ENCODE results near the gene TAF11L4. TPM values are rescaled to one million over a fixed set of nuclear protein-coding genes. Genes with fewer than 3 reads are reported as not detected.
"Not testable (repeated sequence)": the region's sequence is repeated elsewhere in the genome, so short reads cannot be mapped to it uniquely, and the experiment has no call there.

TAF11L4 gene
- total RNA-seq: not detected

DNA sequence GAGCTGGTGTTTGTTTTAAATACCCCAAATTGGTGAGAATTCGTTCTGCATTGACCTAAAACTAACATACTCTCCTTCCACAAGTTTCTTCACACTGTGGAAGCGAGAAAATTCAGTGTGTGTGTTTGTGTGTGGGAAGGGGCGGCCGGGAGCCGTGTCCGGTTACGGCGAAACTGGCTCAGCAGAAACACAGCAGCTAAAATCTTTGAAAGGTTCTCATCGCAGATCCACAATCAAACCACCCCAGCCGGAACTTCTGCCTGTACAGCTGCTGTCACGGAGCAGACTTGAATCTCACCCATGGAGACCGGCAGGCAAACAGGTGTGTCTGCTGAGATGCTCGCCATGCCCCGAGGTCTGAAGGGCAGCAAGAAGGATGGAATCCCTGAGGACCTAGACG lies at the start of gene TAF11L4:
Gene TAF11L4, plus strand, starts transcription at position 301 of the 400 bp plus-strand sequence.
- POLR2A ChIA-PET: not testable (repeated sequence)

DNA sequence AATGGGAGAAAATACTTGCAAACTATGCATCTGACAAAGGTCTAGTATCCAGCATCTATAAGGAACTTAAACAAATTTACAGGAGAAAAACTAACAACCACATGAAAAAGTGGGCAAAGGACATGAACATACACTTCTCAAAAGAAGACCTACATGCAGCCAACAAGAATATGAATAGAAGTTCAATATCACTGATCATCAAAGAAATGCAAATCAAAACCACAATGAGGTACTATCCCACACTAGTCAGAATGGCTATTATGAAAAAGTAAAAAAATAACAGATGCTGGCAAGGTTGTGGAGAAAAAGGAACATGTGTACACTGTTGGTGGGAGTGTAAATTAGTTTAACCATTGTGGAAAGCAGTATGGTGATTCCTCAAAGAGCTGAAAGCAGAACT lies 46.5 kb upstream of the TAF11L4 start:
- H3K27me3 Mint-ChIP-seq; DNase-seq; H3K4me3 Mint-ChIP-seq; POLR2A ChIA-PET; CTCF ChIA-PET; H3K4me1 Mint-ChIP-seq; H3K36me3 Mint-ChIP-seq (ENCODE audit: low read depth); H3K9me3 Mint-ChIP-seq; H3K27ac Mint-ChIP-seq: not testable (repeated sequence)

More for the DNA sequence above, at the start of gene TAF11L4:
- H3K4me3 Mint-ChIP-seq; H3K9me3 Mint-ChIP-seq; H3K27me3 Mint-ChIP-seq; CTCF ChIA-PET; DNase-seq; H3K4me1 Mint-ChIP-seq; H3K36me3 Mint-ChIP-seq (ENCODE audit: low read depth); H3K27ac Mint-ChIP-seq: not testable (repeated sequence)

DNA sequence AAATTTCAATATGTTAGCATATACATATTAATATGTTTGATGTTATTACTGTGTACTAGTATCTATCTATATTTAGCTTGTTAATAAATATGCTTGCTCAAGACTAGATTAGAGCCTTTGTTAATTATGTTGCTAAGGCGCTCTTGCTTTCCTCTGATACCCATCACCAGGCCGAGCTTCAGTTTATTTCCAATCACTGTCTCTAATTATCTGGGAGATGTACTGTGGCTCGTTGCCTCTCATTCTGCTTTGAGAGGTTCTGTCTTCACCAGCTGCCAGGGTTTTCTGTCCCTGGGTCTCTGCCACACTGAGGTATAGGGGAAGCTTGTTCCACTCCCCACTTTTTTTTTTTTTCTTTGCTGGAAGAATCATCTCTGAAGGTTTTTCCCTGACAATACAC lies 44.6 kb upstream of the TAF11L4 start:
- CTCF ChIA-PET: no interaction called here
- Mint-ChIP-seq H3K4me1 (no peaks in the 10 kb centered on the region), H3K27ac (no peak overlapping the region), H3K27me3 (no peaks in the 10 kb centered on the region), H3K4me3 (no peak overlapping the region), H3K9me3 (peaks cover 3% of the 10 kb centered on the region), H3K36me3 (ENCODE audit: low read depth) (no peaks in the 10 kb centered on the region)
- POLR2A ChIA-PET: no interaction called here
- no peak for DNase-seq

DNA sequence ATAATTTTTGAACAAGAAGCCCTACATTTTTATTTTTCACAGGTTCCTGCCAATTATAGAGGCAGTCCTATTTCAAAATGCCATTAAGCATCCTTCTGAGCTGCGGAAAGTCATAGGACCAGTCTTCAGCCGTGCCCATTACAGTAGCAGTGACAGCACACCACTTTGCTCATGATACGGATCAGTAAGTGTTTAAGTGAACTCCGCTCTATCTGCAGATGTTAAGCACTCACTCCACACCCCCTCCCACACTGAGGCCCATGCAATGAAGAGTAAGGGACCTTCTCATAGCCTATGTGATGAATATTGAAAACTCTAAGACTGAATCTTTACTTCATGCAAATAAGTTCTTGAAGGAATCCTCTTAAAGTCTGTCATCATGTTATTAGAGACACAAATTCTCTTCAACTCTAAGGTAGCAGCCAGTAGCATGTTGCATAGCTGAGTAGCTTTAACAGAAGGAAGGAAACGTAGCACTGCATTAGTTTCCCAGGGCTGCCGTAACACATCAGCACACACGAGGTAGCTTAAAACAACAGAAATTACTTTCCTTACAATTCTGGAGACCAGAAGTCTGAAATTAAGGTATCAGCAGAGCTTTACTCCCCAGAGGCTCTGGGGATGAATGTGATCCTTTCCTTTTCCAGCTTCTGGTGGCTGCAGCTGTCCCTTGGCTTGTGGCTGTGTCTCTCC lies 43.9 kb upstream of the TAF11L4 start:
- CTCF ChIA-PET: interaction anchor here (1.5 kb wide), 1 partner anchor 12 kb away, joined by 3 read pairs; no protein-coding TSS in a partner anchor
- POLR2A ChIA-PET: no interaction called here
- H3K27ac Mint-ChIP-seq: no peak overlapping the region
- peaks cover 3% of the 10 kb centered on the region for H3K9me3 Mint-ChIP-seq
- no peaks in the 10 kb centered on the region for H3K27me3 Mint-ChIP-seq
- H3K36me3 Mint-ChIP-seq (ENCODE audit: low read depth): no peaks in the 10 kb centered on the region
- no peak overlapping the region for H3K4me3 Mint-ChIP-seq
- no peak for DNase-seq
- no peaks in the 10 kb centered on the region for H3K4me1 Mint-ChIP-seq

DNA sequence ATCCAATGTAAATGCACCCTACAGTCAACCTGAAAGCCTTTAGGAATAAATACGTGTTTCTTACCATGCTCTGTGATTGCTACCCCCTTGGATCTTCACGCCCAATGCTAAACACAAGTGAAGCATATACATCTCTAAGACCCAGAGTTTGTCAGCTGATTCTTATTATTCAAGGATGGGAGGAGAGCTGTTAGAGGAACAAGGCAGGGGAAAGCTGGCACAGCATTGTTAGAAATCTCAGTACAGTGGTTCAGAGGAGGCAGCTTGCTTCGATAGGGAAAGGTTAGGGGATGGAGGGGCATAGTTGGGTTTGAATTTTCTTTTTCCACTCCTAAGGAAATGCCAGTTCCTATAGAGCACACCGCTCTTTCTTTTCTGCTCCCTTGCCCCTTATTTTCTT lies 40.2 kb upstream of the TAF11L4 start:
- H3K27me3 Mint-ChIP-seq: no peaks in the 10 kb centered on the region
- POLR2A ChIA-PET: no interaction called here

DNA sequence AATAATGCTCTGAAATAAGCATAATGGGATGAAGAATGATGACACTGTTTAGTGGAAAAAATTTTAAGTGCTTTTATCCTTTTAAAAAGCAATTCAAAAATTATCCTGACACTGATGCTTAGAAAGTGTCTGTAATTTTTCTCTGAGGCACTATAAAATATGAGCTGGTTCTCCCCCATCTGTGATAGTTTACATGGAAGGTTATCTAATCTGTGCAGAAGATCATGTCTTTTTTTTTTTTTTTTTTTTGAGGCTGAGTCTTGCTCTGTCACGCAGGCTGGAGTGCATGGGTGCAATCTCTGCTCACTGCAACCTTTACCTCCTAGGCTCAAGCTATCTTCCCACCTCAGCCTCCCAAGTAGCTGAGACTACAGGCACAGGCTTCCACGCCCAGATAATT lies 38.8 kb upstream of the TAF11L4 start:
- Mint-ChIP-seq H3K9me3 (peaks cover 3% of the 10 kb centered on the region), H3K27me3 (no peaks in the 10 kb centered on the region), H3K27ac (no peak overlapping the region), H3K36me3 (ENCODE audit: low read depth) (no peaks in the 10 kb centered on the region), H3K4me1 (no peaks in the 10 kb centered on the region), H3K4me3 (no peak overlapping the region)
- CTCF ChIA-PET: no interaction called here
- no peak for DNase-seq
- POLR2A ChIA-PET: no interaction called here

More for the DNA sequence above, 40.2 kb upstream of the TAF11L4 start:
- Mint-ChIP-seq H3K4me3 (no peak overlapping the region), H3K4me1 (no peaks in the 10 kb centered on the region), H3K9me3 (peaks cover 3% of the 10 kb centered on the region), H3K36me3 (ENCODE audit: low read depth) (no peaks in the 10 kb centered on the region), H3K27ac (no peak overlapping the region)
- DNase-seq: no peak
- CTCF ChIA-PET: no interaction called here

DNA sequence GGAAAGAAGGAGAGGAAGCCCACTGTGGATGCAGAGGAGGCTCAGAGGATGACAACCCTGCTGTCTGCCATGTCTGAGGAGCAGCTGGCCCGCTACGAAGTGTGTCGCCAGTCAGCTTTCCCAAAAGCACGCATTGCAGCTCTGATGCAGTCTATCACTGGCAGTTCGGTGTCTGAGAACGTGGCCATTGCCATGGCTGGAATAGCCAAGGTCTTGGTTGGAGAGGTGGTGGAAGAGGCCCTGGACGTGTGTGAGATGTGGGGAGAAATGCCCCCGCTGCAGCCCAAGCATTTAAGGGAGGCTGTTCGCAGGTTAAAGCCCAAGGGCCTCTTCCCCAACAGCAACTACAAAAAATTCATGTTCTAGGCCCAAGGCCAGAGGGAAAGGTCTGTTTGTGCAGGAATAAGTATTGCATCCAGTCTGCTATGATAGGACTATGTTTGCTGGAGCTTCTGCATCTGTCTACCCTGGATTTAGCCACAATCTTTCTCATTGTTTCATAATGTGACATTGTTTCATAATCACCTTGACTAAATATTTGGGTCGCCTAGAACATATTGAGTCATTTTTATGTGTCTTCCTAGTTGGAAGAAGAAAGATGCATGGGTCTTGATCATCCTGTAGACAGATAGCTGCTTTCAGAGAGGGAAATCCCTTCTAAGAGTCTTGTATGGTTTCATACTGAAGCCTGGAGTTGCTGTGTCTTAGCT lies 35.0 kb upstream of the TAF11L4 start:
- H3K4me1 Mint-ChIP-seq; H3K27me3 Mint-ChIP-seq; H3K4me3 Mint-ChIP-seq; H3K36me3 Mint-ChIP-seq (ENCODE audit: low read depth); DNase-seq; CTCF ChIA-PET; H3K27ac Mint-ChIP-seq; H3K9me3 Mint-ChIP-seq: not testable (repeated sequence)
- POLR2A ChIA-PET: interaction anchor here (0.6 kb wide), 1 partner anchor 67 kb away, joined by 3 read pairs; no protein-coding TSS in a partner anchor

DNA sequence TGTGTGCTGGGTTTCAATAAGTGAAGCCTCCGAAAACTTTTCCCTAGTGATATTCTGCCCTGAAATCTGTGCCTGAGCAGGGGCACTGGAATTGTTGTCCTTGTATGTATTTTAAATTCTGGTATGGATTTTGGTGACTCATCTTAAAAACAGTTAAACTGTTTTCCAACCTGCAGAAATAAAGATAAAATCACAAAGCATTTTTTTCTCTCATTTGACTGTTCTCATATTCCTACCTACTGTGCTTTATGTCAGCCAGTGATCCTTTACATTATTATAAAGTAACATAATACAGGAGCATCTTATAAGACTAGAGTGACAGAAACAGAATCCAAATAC lies 34.5 kb upstream of the TAF11L4 start:
- no peaks in the 10 kb centered on the region for H3K4me1 Mint-ChIP-seq
- H3K27me3 Mint-ChIP-seq: no peaks in the 10 kb centered on the region
- H3K27ac Mint-ChIP-seq: no peak overlapping the region
- peaks cover 2% of the 10 kb centered on the region for H3K9me3 Mint-ChIP-seq
- ChIA-PET POLR2A (no interaction called here), CTCF (no interaction called here)
- H3K36me3 Mint-ChIP-seq (ENCODE audit: low read depth): no peaks in the 10 kb centered on the region
- no peak overlapping the region for H3K4me3 Mint-ChIP-seq
- DNase-seq: no peak

DNA sequence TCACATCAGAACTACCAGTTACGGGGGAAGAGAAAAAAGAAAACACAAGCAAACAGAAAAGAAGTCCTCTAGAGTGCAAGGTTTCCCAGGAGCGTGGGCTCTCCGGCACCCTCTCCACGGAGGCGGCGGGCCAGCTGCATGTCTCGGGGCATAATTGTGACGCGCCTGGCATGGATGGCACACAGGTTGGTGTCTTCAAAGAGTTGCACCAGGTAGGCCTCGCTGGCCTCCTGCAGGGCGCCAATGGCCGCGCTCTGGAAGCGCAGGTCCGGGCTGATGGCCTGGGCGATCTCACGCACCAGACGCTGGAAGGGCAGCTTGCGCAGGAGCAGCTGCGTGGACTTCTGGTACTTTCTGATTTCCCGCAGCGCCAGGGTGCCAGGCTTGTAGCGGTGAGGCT lies 30.3 kb upstream of the TAF11L4 start:
- CTCF ChIA-PET: interaction anchor here (1.0 kb wide), 1 partner anchor 29 kb away, joined by 5 read pairs; no protein-coding TSS in a partner anchor
- H3K27ac Mint-ChIP-seq; DNase-seq; POLR2A ChIA-PET; H3K4me1 Mint-ChIP-seq; H3K9me3 Mint-ChIP-seq; H3K27me3 Mint-ChIP-seq; H3K4me3 Mint-ChIP-seq; H3K36me3 Mint-ChIP-seq (ENCODE audit: low read depth): not testable (repeated sequence)

DNA sequence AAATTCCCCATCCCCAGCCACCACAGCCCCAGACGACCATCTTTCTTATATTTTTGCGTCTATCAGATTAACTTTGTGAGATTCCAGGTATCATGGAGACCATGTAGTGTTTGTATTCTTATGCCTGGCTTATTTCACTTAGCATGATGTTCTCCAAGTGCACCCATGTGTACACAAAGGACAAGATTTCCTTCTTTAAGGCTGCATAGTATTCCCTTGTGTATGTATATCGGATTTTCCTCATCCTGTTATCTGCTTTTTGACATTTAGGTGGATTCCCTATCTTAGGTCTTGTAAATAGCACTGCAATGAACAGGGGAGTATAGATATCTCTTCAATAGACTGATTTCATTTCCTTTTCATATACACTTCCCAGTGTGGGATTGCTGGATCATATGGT lies 28.8 kb upstream of the TAF11L4 start:
- peaks cover 2% of the 10 kb centered on the region for H3K9me3 Mint-ChIP-seq
- CTCF ChIA-PET: no interaction called here
- no peak overlapping the region for H3K27ac Mint-ChIP-seq
- no peak for DNase-seq
- H3K27me3 Mint-ChIP-seq: no peaks in the 10 kb centered on the region
- H3K4me3 Mint-ChIP-seq: no peak overlapping the region
- POLR2A ChIA-PET: no interaction called here
- H3K4me1 Mint-ChIP-seq: no peaks in the 10 kb centered on the region
- no peaks in the 10 kb centered on the region for H3K36me3 Mint-ChIP-seq (ENCODE audit: low read depth)

DNA sequence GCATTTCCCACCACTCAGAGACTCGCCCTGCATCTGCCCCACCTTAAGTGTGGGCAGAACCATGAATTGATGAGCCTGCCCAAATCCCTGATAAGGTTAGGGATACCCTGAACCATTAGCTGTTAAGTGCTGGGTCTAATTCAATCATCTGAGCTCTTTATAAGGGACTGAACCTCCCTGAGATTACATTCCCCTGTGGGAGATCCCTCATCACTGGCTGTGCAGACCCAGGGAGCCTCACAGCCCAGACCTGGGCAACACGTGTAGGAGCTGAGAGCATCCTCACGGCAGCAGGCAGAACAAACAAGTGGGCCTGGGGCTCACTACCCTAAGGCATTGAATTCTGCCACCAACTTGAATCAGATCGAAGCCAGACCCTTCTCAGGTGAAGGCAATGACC lies 24.2 kb upstream of the TAF11L4 start:
- Mint-ChIP-seq H3K27ac (no peak overlapping the region), H3K27me3 (no peaks in the 10 kb centered on the region), H3K36me3 (ENCODE audit: low read depth) (no peaks in the 10 kb centered on the region), H3K9me3 (no peaks in the 10 kb centered on the region), H3K4me3 (no peak overlapping the region), H3K4me1 (no peaks in the 10 kb centered on the region)
- CTCF ChIA-PET: no interaction called here
- DNase-seq: no peak
- POLR2A ChIA-PET: no interaction called here

DNA sequence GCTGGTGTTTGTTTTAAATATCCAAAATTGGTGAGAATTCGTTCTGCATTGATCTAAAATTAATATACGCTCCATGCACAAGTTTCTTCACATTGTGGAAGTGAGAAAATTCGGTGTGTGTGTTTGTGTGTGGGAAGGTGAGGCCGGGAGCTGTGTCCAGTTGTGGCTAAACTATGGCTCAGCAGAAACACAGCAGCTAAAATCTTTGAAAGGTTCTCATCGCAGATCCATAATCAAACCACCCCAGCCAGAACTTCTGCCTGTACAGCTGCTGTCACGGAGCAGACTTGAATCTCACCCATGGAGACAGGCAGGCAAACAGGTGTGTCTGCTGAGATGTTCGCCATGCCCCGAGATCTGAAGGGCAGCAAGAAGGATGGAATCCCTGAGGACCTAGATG lies 23.7 kb upstream of the TAF11L4 start, which contains the start of gene TAF11L2:
Gene TAF11L2, plus strand, starts transcription at position 301 of the 400 bp plus-strand sequence.
- POLR2A ChIA-PET; H3K4me3 Mint-ChIP-seq; H3K9me3 Mint-ChIP-seq; H3K27ac Mint-ChIP-seq; H3K36me3 Mint-ChIP-seq (ENCODE audit: low read depth); DNase-seq; CTCF ChIA-PET; H3K4me1 Mint-ChIP-seq; H3K27me3 Mint-ChIP-seq: not testable (repeated sequence)

DNA sequence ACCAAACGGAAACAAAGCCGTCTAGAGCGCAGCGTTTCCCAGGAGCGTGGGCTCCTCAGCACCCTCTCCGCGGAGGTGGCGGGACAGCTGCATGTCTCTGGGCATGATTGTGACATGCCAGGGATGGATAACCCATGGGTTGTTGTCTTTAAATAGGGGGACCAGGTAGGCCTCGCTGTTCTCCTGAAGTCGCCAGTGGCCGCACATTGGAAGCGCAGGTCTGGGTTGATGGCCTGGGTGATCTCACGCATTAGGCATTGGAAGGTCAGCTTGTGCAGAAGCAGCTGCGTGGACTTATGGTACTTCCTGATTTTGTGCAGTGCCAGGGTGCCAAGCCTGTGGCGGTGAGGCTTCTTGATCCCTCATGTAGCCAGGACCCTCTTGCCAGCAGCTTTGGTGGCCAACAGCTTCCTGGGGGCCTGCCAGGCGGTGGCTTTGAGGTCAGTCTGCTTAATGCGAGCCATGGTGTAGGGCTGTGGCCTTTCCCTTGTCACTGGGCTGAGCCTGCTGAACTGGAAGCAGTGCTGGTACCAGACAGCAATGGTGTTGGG lies 9.8 kb upstream of the TAF11L4 start:
- ChIA-PET POLR2A (no interaction called here), CTCF (no interaction called here)
- Mint-ChIP-seq H3K9me3 (no peaks in the 10 kb centered on the region), H3K27ac (no peak overlapping the region), H3K27me3 (no peaks in the 10 kb centered on the region), H3K4me1 (no peaks in the 10 kb centered on the region), H3K4me3 (no peak overlapping the region), H3K36me3 (ENCODE audit: low read depth) (no peaks in the 10 kb centered on the region)
- no peak for DNase-seq

DNA sequence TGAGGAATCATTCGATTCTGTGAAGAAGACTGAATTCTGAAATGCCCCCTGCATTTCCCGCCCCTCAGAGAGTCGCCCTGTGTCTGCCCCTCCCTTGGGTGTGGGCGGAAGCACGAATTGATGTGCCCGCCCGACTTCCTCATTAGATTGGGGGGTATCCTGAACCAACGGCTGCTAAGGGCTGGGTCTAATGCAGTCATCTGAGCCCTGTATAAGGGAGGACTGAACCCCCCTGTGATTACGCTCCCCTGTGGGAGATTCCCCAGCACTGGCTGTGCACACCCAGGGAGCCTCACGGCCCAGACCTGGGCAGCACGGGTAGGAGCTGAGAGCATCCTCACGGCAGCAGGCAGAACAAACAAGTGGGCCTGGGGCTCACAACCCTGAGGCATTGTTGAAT lies 4.1 kb upstream of the TAF11L4 start:
- CTCF ChIA-PET; H3K4me3 Mint-ChIP-seq; POLR2A ChIA-PET; H3K27me3 Mint-ChIP-seq; H3K4me1 Mint-ChIP-seq; H3K9me3 Mint-ChIP-seq; H3K27ac Mint-ChIP-seq; H3K36me3 Mint-ChIP-seq (ENCODE audit: low read depth); DNase-seq: not testable (repeated sequence)

Measured in activated CD4-positive, alpha-beta T cell treated with anti-CD3 and anti-CD28 coated beads, Interleukin-2, amount 10 ng/mL, durations not matched to agents 7 days and 5 days (primary cell).